Adrenal gland (tissue), 12 donors: ENCODE results near the gene KRTAP12-4. TPM values are rescaled to one million over a fixed set of nuclear protein-coding genes. Genes with fewer than 3 reads are reported as not detected.

ENCODE experiments used
- DNase-seq, 7 donors: peaks; one replicate each; pipeline ENCODE4 v3.0.0-alpha.2; 2019 to 2020
- H3K27ac ChIP-seq, 5 donors: fragments of 200-600 bp; sonication (generic) in 4 of 5; 1 replicate in 3 of 5; 2 replicates in 2 of 5; pipeline versions ENCODE4 v1.5.1 to v1.8.0; 2016 to 2020; ENCODE audit warnings: mild to moderate bottlenecking in 1 of 5
- H3K27me3 ChIP-seq: fragments of 200-600 bp; 2 replicates; pipeline ENCODE4 v1.8.0; 2021
- H3K36me3 ChIP-seq, 2 donors: fragments of 200-600 bp; replicated peaks in 1 of 2; 1 replicate in 1 of 2; 2 replicates in 1 of 2; pipeline versions ENCODE4 v1.5.1 to v1.8.0; 2018 to 2022
- H3K4me1 ChIP-seq, 2 donors: fragments of 200-600 bp; replicated peaks in 1 of 2; 1 replicate in 1 of 2; 2 replicates in 1 of 2; pipeline versions ENCODE4 v1.5.1 to v1.8.0; 2018 to 2021
- H3K4me3 ChIP-seq, 4 donors: fragments of 200-600 bp; sonication (generic) in 3 of 4; one replicate each; pipeline ENCODE4 v1.5.1; 2016 to 2018
- H3K9me3 ChIP-seq, 3 donors: fragments of 200-600 bp; sonication (generic) in 1 of 3; replicated peaks in 1 of 3; 1 replicate in 2 of 3; 2 replicates in 1 of 3; pipeline versions ENCODE4 v1.5.1 to v1.8.0; 2016 to 2021
- POLR2A ChIP-seq, 2 donors: fragments of 450-650 bp; IDR thresholded peaks; one replicate each; pipeline ENCODE4 v1.6.1; 2017; ENCODE audit warnings: antibody characterized with exemption in 2 of 2, mild to moderate bottlenecking in 2 of 2, moderate library complexity in 1 of 2
- WGBS, 4 donors: extraction: QIAGEN DNeasy Blood & Tissue Kit in 2 of 4; methylation state at CpG; one replicate each; pipeline versions ENCODE4 v1.1.5 to v1.1.7; 2013 to 2017; 5-methylcytosine and 5-hydroxymethylcytosine counted together
- intact Hi-C, 2 donors: fragments of 100-400 bp; cut with DNase I; formaldehyde crosslinking; loops; one replicate each; pipeline versions ENCODE4 v1.14.1 to v1.15.0; 2022 to 2023
- polyA plus RNA-seq, 3 donors: library from polyadenylated mRNA; stranded (reverse); fragments of 200-250 nt in 2 of 3; fragments of 350-450 nt in 1 of 3; fragmentation: Illumina TruSeq in 1 of 3; extraction: RNeasy Lipid Tissue Mini Kit (QIAGEN cat#74804) in 1 of 3; gene quantifications; one replicate each; pipeline ENCODE4 v1.2.3, GENCODE V29; 2013 to 2014
- total RNA-seq, 9 donors: library from RNA; depleted of rRNA in 4 of 9; stranded (reverse); fragments of >200 nt in 4 of 9; fragments of 120-200 nt in 1 of 9; fragmentation: NEBNext Ultra II Directional in 1 of 9; extraction: Animal tissue kit (Norgen Biotek cat#: 25700) in 1 of 9; gene quantifications; one replicate each; pipeline versions ENCODE4 v1.1.0 to v1.2.4, GENCODE V29; 2013 to 2023
- TF ChIP-seq, protein P1 (sequence below), 6 experiments: fragments of 450-650 bp in 4 of 6; fragments of 200-600 bp in 2 of 6; sonication (generic) in 1 of 6; IDR thresholded peaks; 1 replicate in 5 of 6; 2 replicates in 1 of 6; pipeline versions ENCODE4 v1.5.1 to v1.8.0; 2016 to 2021; ENCODE audit warnings: antibody characterized with exemption in 6 of 6, mild to moderate bottlenecking in 2 of 6, moderate library complexity in 1 of 6
- donor health status: healthy with polysubstance abuse.
- donor health status: Bipolar disorder and iron deficiency.
- donor health status: DM: yes; HTN: yes; CAD: no.
- donor health status: DM: no; HTN: no; CAD: no.
- donor health status: DM: no; HTN: no; CAD: no.
- donor health status: DM: yes; HTN: yes; CAD: no.

Gene KRTAP12-4
- total and polyA plus RNA-seq, 12 donors, result not detected

DNA sequence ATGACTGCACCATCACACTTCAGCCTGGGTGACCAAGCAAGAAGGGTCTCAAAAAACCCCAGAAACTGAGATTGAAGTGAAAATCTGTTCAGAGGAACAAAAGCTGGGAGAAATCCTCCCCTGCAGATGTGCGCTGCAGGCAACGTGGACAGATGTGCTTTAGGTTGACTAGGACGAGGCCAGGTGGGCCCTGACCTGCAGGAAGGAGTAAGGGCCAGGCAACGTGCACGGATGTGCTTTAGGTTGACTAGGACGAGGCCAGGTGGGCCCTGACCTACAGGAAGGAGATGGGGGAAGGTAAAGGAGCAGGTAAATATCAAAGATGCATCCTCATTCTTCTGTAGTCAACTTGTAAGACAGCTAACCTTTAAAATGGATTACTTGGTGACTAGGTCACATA lies 30.0 kb upstream of the KRTAP12-4 start:
- DNase-seq, result no peak
- H3K36me3 ChIP-seq, result no peaks in the 10 kb centered on the region
- H3K4me1 ChIP-seq, result no peaks in the 10 kb centered on the region
- no peak overlapping the region for H3K27ac ChIP-seq
- H3K27me3 ChIP-seq, result no peaks in the 10 kb centered on the region
- 58 to 79% (median 67%) methylated on average over 6 of the region's 6 CpGs for WGBS, 4 donors
- TF ChIP-seq, protein P1, sequence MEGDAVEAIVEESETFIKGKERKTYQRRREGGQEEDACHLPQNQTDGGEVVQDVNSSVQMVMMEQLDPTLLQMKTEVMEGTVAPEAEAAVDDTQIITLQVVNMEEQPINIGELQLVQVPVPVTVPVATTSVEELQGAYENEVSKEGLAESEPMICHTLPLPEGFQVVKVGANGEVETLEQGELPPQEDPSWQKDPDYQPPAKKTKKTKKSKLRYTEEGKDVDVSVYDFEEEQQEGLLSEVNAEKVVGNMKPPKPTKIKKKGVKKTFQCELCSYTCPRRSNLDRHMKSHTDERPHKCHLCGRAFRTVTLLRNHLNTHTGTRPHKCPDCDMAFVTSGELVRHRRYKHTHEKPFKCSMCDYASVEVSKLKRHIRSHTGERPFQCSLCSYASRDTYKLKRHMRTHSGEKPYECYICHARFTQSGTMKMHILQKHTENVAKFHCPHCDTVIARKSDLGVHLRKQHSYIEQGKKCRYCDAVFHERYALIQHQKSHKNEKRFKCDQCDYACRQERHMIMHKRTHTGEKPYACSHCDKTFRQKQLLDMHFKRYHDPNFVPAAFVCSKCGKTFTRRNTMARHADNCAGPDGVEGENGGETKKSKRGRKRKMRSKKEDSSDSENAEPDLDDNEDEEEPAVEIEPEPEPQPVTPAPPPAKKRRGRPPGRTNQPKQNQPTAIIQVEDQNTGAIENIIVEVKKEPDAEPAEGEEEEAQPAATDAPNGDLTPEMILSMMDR (IDR thresholded peaks at IDR 0.05), result no peak
- no peak for TF ChIP-seq POLR2A (IDR thresholded peaks at IDR 0.05)
- intact Hi-C loops, result no loop called here
- H3K9me3 ChIP-seq, result no peaks in the 10 kb centered on the region
- no peak overlapping the region for H3K4me3 ChIP-seq

DNA sequence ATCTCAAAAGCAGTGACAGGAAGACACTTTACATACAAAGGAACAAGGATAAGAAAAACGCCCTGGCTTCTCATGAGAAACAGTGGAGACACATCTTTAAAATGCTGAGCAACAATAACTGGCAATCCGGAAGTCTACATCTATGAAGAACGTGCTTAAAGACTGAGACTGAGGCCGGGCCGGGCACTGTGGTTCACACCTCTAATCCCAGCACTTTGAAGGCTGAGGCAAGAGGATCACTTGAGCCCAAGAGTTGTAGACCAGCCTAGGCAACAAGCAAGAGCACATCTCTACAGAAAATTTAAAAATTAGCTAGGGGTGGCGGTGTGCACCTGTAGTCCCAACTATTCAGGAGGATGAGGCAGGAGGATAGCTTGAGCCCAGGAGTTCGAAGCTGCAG lies 29.6 kb upstream of the KRTAP12-4 start:
- H3K9me3 ChIP-seq, result no peaks in the 10 kb centered on the region
- H3K27me3 ChIP-seq, result no peaks in the 10 kb centered on the region
- no peaks in the 10 kb centered on the region for H3K4me1 ChIP-seq
- H3K4me3 ChIP-seq, result no peak overlapping the region
- TF ChIP-seq POLR2A (IDR thresholded peaks at IDR 0.05), result no peak
- TF ChIP-seq, protein P1 (IDR thresholded peaks at IDR 0.05), result no peak
- H3K27ac ChIP-seq, result no peak overlapping the region
- no peaks in the 10 kb centered on the region for H3K36me3 ChIP-seq
- no peak for DNase-seq
- WGBS, 4 donors, result 64 to 77% (median 70%) methylated on average over 7 of the region's 7 CpGs
- intact Hi-C loops, result no loop called here

DNA sequence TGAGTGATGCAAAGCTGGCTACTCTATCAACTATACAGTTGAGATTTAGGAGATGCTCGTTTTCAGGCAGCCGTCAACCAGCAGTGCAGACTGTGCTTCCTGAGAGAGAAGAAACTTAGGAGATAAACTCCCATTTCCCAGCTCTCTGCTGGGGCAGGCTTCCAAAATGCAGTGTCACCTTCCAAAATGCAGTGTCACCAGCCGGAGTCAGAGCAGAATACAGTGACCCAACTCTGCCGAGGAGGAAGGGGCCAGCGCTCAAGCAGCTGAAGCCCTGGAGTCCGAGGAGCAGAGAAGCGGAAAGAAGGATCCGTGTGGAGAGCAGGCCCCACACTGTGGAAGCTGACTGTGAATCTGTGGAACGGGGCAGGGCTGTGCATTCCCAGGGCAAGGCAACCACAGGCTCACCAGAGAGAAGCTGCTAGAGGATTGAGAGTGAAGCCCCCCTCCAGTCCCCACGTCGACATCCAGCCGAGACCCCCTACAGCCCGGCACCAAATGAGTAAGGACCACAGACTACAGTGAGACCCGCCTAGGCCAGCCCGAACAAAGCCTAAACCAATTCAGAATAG lies 28.2 kb upstream of the KRTAP12-4 start:
- no peaks in the 10 kb centered on the region for H3K9me3 ChIP-seq
- no peak overlapping the region for H3K27ac ChIP-seq
- H3K4me3 ChIP-seq, result no peak overlapping the region
- 70 to 76% (median 73%) methylated on average over 14 to 15 of the region's 15 CpGs for WGBS, 4 donors
- H3K36me3 ChIP-seq, result no peaks in the 10 kb centered on the region
- H3K27me3 ChIP-seq, result no peaks in the 10 kb centered on the region
- TF ChIP-seq, protein P1 (IDR thresholded peaks at IDR 0.05), result no peak
- no peak for TF ChIP-seq POLR2A (IDR thresholded peaks at IDR 0.05)
- intact Hi-C loops, result no loop called here
- no peaks in the 10 kb centered on the region for H3K4me1 ChIP-seq
- DNase-seq, result no peak

DNA sequence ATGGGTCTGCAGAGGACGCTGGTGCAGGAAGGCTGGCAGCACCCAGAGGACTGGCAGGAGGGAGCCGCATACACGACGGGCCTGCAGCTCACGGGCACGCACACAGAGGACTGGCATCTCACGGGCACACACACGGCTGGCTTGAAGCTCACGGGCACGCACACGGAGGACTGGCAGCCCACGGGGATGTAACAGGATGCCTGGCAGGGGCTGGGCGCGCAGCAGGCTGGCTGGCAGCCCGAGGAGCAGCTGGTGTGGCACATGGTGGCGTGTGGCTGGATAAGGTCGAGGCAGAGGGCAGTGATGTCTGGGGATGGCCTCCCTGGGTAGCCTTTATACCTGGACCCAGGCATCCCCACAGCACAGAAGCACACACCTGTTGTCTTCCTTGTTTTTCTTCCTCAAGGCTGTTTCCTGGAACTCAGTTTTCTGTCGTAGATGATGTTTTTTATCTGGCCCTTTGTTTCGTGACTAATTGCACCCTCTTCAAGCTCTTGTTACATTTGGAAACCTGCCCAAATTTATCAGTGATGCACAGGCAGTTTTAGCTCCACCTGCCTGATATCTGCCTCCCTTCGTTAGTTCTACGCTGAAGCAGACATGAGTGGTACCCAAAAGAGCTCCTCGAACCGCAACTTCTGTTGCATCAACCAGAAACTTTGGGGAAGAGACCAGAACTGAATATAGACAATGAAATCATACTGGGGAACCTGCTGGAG lies 27.6 kb upstream of the KRTAP12-4 start, which contains the start of gene KRTAP12-1:
Gene KRTAP12-1 (minus strand): TSS at position 303 of the 719 bp plus-strand sequence. CDS start 40 bp downstream, at position 263.
- Histone ChIP-seq H3K27ac (no peak within 1 kb of the TSS), H3K4me1 (no peaks in the 10 kb centered on the region), H3K36me3 (no peaks in the 10 kb centered on the region), H3K27me3 (no peaks in the 10 kb centered on the region), H3K9me3 (no peaks in the 10 kb centered on the region), H3K4me3 (no peak within 1 kb of the TSS)
- DNase-seq, result no peak
- 66 to 80% (median 75%) methylated on average over 11 to 23 of the region's 23 CpGs for WGBS, 4 donors
- intact Hi-C loops, result no loop called here
- TF ChIP-seq POLR2A (IDR thresholded peaks at IDR 0.05), result no peak
- TF ChIP-seq, protein P1 (IDR thresholded peaks at IDR 0.05), result no peak
